Transverse colon (tissue), 4 donors: ENCODE results near the gene RRBP1. TPM values are rescaled to one million over a fixed set of nuclear protein-coding genes. Genes with fewer than 3 reads are reported as not detected.

Source experiments
- DNase-seq: peaks from one replicate; pipeline ENCODE4 v3.0.0-alpha.2; 2019
- H3K27ac ChIP-seq, 4 donors: fragments of 200-600 bp; sonication (generic); 2 replicates each; pipeline ENCODE4 v1.5.1; 2016 to 2018; ENCODE audit warnings: inconsistent platforms in 4 of 4
- H3K27me3 ChIP-seq: fragments of 200-600 bp; sonication (generic); 2 replicates; pipeline ENCODE4 v1.5.1; 2017; ENCODE audit warnings: inconsistent platforms
- H3K36me3 ChIP-seq, 4 donors: fragments of 200-600 bp; sonication (generic); 2 replicates each; pipeline ENCODE4 v1.5.1; 2017 to 2019; ENCODE audit warnings: inconsistent platforms in 4 of 4
- H3K4me1 ChIP-seq, 4 donors: fragments of 200-600 bp; sonication (generic); 2 replicates each; pipeline ENCODE4 v1.5.1; 2017 to 2020; ENCODE audit warnings: inconsistent platforms in 4 of 4
- H3K4me3 ChIP-seq, 4 donors: fragments of 200-600 bp; sonication (generic); 1 replicate in 1 of 4; 2 replicates in 3 of 4; pipeline versions ENCODE4 v1.5.1 to v1.6.1; 2017 to 2019; ENCODE audit warnings: inconsistent platforms in 4 of 4
- H3K9me3 ChIP-seq, 2 donors: fragments of 200-600 bp; sonication (generic); 2 replicates each; pipeline ENCODE4 v1.5.1; 2017 to 2019; ENCODE audit warnings: inconsistent platforms in 2 of 2
- EP300 ChIP-seq: sonication (generic); formaldehyde crosslinking; IDR thresholded peaks from one replicate; pipeline ENCODE4 v1.6.1; 2017; ENCODE audit warnings: antibody characterized with exemption, low read depth
- POLR2A ChIP-seq: fragments of 450-650 bp; IDR thresholded peaks from one replicate; pipeline ENCODE4 v1.6.1; 2016; ENCODE audit warnings: antibody characterized with exemption, mild to moderate bottlenecking, moderate library complexity
- POLR2AphosphoS5 ChIP-seq, 3 donors: sonication (generic); formaldehyde crosslinking; IDR thresholded peaks; one replicate each; pipeline ENCODE4 v1.6.1; 2016; ENCODE audit warnings: antibody characterized with exemption in 3 of 3
- WGBS, 2 donors: methylation state at CpG; one replicate each; pipeline ENCODE4 v1.1.5; 2018; ENCODE audit warnings: low coverage in 1 of 2; 5-methylcytosine and 5-hydroxymethylcytosine counted together
- in situ Hi-C, 4 donors: fragments of 200-750 bp; cut with MboI; loops; one replicate each; pipeline versions ENCODE4 v1.15.0 to v1.15.1; 2017; ENCODE audit warnings: low sequenced_read_pairs in 3 of 4, low pct_ligation_motif_present in 1 of 4, low pct_unique_long_range_greater_than_20kb in 1 of 4
- intact Hi-C: fragments of 100-400 bp; cut with DNase I; formaldehyde crosslinking; loops from one replicate; pipeline ENCODE4 v1.15.1; 2023; ENCODE audit warnings: low total_unique reads
- total RNA-seq, 4 donors: library from RNA; depleted of rRNA; stranded (reverse); fragments of >200 nt; gene quantifications; one replicate each; pipeline ENCODE4 v1.1.0, GENCODE V29; 2016
- TF ChIP-seq, protein P1 (sequence below), 5 experiments: fragments of 200-600 bp in 3 of 5; fragments of 450-650 bp in 2 of 5; sonication (generic) in 3 of 5; IDR thresholded peaks; 1 replicate in 2 of 5; 2 replicates in 3 of 5; pipeline ENCODE4 v1.5.1; 2016 to 2017; ENCODE audit warnings: antibody characterized with exemption in 5 of 5, inconsistent platforms in 3 of 5, mild to moderate bottlenecking in 2 of 5, moderate library complexity in 1 of 5

RRBP1 gene
- total RNA-seq, 4 donors from 2014 or later: 219 to 403 (median 288) TPM

GRCh38 chr20:17728074-17728473, 46.0 kb upstream of the RRBP1 start:
- in situ Hi-C loops (no loop called here), intact Hi-C loops (no loop called here)
- H3K4me1 ChIP-seq: no peaks in the 10 kb centered on the region
- no peaks in the 10 kb centered on the region for H3K36me3 ChIP-seq
- H3K4me3 ChIP-seq: no peak overlapping the region
- DNase-seq: no peak
- no peak overlapping the region for H3K27ac ChIP-seq
- H3K9me3 ChIP-seq: no peaks in the 10 kb centered on the region
- no peak for TF ChIP-seq POLR2AphosphoS5 (IDR thresholded peaks at IDR 0.05)
- TF ChIP-seq POLR2A: no peak
- TF ChIP-seq, protein P1, sequence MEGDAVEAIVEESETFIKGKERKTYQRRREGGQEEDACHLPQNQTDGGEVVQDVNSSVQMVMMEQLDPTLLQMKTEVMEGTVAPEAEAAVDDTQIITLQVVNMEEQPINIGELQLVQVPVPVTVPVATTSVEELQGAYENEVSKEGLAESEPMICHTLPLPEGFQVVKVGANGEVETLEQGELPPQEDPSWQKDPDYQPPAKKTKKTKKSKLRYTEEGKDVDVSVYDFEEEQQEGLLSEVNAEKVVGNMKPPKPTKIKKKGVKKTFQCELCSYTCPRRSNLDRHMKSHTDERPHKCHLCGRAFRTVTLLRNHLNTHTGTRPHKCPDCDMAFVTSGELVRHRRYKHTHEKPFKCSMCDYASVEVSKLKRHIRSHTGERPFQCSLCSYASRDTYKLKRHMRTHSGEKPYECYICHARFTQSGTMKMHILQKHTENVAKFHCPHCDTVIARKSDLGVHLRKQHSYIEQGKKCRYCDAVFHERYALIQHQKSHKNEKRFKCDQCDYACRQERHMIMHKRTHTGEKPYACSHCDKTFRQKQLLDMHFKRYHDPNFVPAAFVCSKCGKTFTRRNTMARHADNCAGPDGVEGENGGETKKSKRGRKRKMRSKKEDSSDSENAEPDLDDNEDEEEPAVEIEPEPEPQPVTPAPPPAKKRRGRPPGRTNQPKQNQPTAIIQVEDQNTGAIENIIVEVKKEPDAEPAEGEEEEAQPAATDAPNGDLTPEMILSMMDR (IDR thresholded peaks at IDR 0.05): no peak
- TF ChIP-seq EP300: no peak
- no peaks in the 10 kb centered on the region for H3K27me3 ChIP-seq
- WGBS, 2 donors: 67 to 86% methylated on average over 2 to 12 of the region's 12 CpGs

- H3K27me3 ChIP-seq: no peaks in the 10 kb centered on the region
- TF ChIP-seq EP300 (no peak), POLR2A (no peak), POLR2AphosphoS5 (IDR thresholded peaks at IDR 0.05) (no peak)
- TF ChIP-seq, protein P1 (IDR thresholded peaks at IDR 0.05): no peak
- intact Hi-C loops (no loop called here), in situ Hi-C loops (no loop called here)
- H3K36me3 ChIP-seq: no peaks in the 10 kb centered on the region
- H3K9me3 ChIP-seq: no peaks in the 10 kb centered on the region
- no peaks in the 10 kb centered on the region for H3K4me1 ChIP-seq
- H3K4me3 ChIP-seq: no peak overlapping the region
- 90 to 97% methylated on average over 2 to 10 of the region's 10 CpGs for whole genome bisulfite sequencing, 2 donors
- no peak for DNase-seq
- H3K27ac ChIP-seq: no peak overlapping the region
Observed at GRCh38 chr20:17727351-17727750, 45.3 kb upstream of the RRBP1 start.

DNA sequence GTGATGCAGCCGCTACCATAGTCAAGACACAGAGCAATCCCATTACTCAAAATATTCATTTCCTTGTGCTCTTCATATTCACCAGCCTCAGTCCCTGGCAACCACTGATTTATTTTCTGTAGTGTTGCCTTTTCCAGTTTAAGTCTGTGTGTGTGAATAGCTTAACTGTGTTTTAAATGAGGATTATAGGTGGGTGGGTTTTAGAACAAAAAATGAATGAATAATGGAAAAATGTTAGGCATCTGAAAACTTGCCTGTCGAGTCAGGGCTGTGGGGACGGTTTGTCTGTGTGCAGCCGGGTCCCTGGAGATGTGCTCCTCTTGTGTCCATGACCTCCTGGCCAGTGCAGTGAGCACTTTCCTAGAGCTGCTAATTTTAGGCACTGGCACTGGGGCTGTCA, 44.9 kb upstream of the RRBP1 start:
- no peaks in the 10 kb centered on the region for H3K9me3 ChIP-seq
- no peaks in the 10 kb centered on the region for H3K27me3 ChIP-seq
- WGBS, 2 donors: 74 to 89% methylated on average over 4 of the region's 4 CpGs
- no peak overlapping the region for H3K27ac ChIP-seq
- no peak for DNase-seq
- in situ Hi-C loops: no loop called here
- peaks cover 0 to 3% (median under 1%) of the 10 kb centered on the region in 4 donors for H3K4me1 ChIP-seq
- intact Hi-C loops: no loop called here
- TF ChIP-seq, protein P1 (IDR thresholded peaks at IDR 0.05): no peak
- no peak for TF ChIP-seq POLR2A
- no peak for TF ChIP-seq POLR2AphosphoS5 (IDR thresholded peaks at IDR 0.05)
- no peak for TF ChIP-seq EP300
- no peak overlapping the region for H3K4me3 ChIP-seq
- no peaks in the 10 kb centered on the region for H3K36me3 ChIP-seq

DNA sequence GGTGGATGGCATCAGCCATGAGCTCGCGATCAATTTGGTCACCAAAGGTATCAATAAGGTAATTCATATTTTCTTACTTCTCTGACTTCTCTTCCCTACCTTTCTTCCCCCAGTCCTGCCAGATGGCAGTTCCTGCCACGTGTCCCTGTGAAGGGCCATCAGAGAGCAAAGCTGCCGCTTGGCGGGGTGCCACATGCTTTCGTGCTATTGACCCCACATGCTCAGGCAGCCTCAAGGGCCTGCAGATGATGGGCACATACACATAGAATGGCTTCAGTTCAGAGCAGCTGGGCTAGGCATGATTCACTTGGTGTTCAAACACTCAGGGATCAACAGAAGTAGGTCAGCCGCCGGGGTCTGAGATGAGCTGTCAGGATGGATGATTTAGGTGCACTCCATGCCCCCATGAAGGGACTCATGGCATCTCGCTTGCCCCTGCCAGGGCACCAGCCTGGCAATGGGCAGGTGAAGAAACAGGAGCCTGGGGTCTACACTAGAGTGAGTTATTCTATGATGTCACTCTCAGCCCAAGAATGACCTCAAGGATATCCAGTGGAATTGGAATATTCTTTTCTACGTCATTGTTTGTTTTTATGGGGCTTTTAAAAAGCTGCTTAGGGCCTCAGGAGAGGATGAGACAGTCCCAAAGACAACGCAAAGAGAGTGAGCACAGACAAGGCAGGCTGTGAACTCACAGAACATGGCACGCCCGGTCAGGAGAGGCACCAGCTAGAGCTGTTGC, 43.2 kb upstream of the RRBP1 start:
- Histone ChIP-seq H3K4me1 (peaks cover 0 to 6% (median 3%) of the 10 kb centered on the region in 4 donors), H3K27me3 (no peaks in the 10 kb centered on the region), H3K4me3 (no peak overlapping the region), H3K9me3 (no peaks in the 10 kb centered on the region), H3K36me3 (no peaks in the 10 kb centered on the region), H3K27ac (no peak overlapping the region)
- in situ Hi-C loops (no loop called here), intact Hi-C loops (no loop called here)
- no peak for DNase-seq
- TF ChIP-seq POLR2A (no peak), POLR2AphosphoS5 (IDR thresholded peaks at IDR 0.05) (no peak), EP300 (no peak)
- TF ChIP-seq, protein P1 (IDR thresholded peaks at IDR 0.05): no peak
- 87 to 100% methylated on average over 1 to 13 of the region's 13 CpGs for WGBS, 2 donors
